HL-60 (cell line): ENCODE results near the gene STAT6.

Experiments used
- DNase-seq, 2 experiments: peaks; one replicate each; pipeline ENCODE4 v3.0.0-alpha.2; 2010 to 2020; ENCODE audit warnings: low read depth in 1 of 2, low spot score in 1 of 2
- H3K27ac ChIP-seq: fragments of 250-450 bp; sonication (Bioruptor Pico); replicated peaks from 2 replicates; pipeline ENCODE4 v1.5.1; 2020; ENCODE audit warnings: mild to moderate bottlenecking, moderate library complexity
- H3K27me3 ChIP-seq: fragments of 250-450 bp; sonication (Bioruptor Pico); 2 replicates; pipeline ENCODE4 v1.5.1; 2021; ENCODE audit warnings: mild to moderate bottlenecking, moderate library complexity; ENCODE audit not compliant: insufficient read depth, poor library complexity, severe bottlenecking
- H3K4me3 ChIP-seq: replicated peaks from 2 replicates; pipeline ENCODE4 v1.5.1; 2011; ENCODE audit warnings: mild to moderate bottlenecking, control low read depth, low read length; ENCODE audit not compliant: insufficient read depth
- GABPA ChIP-seq: IDR thresholded peaks from 2 replicates; pipeline ENCODE4 v1.6.1; 2012; ENCODE audit warnings: low read depth
- POLR2AphosphoS5 ChIP-seq: IDR thresholded peaks from 2 replicates; pipeline ENCODE4 v1.6.1; 2012; ENCODE audit warnings: low read depth
- SPI1 ChIP-seq: IDR thresholded peaks from 2 replicates; pipeline ENCODE4 v1.6.1; 2012; ENCODE audit warnings: low read depth, mild to moderate bottlenecking, borderline replicate concordance
- TF ChIP-seq, protein P1 (sequence below): IDR thresholded peaks from one replicate; pipeline ENCODE4 v1.5.1; 2011; ENCODE audit warnings: low read length, control low read depth, inconsistent platforms; ENCODE audit not compliant: insufficient read depth
- TF ChIP-seq, protein P2 (sequence below): IDR thresholded peaks from 2 replicates; pipeline ENCODE4 v1.6.1; 2012; ENCODE audit warnings: low read depth; ENCODE audit not compliant: insufficient replicate concordance

STAT6 gene

DNA sequence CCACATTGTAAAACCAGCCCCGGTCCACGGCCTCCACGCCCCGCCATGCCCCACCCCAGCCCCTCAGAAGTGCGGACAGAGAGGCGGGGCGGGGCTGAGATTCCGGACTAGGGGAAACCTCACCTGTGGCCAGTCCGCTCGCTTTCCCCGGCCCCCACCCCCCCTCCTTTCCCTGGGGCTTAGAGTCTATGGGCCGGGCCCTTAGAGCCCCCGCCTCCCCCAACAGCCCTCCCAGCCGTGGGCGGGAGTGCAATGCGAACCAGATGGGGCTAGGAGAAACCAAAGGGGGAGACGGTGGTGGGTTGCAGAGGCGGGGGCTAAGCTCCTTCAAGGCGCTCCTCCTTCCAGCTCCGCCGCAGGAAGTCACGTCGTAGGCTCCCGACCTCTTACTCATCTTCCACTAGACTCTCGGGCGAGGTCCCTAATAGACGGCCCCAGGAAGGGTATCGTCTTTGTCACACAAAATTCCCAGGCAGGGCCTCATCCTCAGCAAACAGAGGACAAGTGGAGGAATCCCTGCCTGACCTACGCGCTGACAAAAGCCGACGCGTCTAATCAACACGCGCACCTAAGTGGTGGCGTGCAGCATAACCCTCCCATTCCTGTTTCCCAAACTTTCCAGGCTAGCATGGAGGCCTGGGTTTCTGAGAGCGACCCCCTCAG lies 23.3 kb downstream of the STAT6 start:
- peak in 1 of 2 experiments; percentile 47 for DNase-seq
- H3K4me3 ChIP-seq = peak overlapping the region; percentile 40
- TF ChIP-seq POLR2AphosphoS5 (no peak), GABPA (no peak), SPI1 (no peak)
- TF ChIP-seq, protein P1, sequence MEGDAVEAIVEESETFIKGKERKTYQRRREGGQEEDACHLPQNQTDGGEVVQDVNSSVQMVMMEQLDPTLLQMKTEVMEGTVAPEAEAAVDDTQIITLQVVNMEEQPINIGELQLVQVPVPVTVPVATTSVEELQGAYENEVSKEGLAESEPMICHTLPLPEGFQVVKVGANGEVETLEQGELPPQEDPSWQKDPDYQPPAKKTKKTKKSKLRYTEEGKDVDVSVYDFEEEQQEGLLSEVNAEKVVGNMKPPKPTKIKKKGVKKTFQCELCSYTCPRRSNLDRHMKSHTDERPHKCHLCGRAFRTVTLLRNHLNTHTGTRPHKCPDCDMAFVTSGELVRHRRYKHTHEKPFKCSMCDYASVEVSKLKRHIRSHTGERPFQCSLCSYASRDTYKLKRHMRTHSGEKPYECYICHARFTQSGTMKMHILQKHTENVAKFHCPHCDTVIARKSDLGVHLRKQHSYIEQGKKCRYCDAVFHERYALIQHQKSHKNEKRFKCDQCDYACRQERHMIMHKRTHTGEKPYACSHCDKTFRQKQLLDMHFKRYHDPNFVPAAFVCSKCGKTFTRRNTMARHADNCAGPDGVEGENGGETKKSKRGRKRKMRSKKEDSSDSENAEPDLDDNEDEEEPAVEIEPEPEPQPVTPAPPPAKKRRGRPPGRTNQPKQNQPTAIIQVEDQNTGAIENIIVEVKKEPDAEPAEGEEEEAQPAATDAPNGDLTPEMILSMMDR = no peak
- TF ChIP-seq, protein P2, sequence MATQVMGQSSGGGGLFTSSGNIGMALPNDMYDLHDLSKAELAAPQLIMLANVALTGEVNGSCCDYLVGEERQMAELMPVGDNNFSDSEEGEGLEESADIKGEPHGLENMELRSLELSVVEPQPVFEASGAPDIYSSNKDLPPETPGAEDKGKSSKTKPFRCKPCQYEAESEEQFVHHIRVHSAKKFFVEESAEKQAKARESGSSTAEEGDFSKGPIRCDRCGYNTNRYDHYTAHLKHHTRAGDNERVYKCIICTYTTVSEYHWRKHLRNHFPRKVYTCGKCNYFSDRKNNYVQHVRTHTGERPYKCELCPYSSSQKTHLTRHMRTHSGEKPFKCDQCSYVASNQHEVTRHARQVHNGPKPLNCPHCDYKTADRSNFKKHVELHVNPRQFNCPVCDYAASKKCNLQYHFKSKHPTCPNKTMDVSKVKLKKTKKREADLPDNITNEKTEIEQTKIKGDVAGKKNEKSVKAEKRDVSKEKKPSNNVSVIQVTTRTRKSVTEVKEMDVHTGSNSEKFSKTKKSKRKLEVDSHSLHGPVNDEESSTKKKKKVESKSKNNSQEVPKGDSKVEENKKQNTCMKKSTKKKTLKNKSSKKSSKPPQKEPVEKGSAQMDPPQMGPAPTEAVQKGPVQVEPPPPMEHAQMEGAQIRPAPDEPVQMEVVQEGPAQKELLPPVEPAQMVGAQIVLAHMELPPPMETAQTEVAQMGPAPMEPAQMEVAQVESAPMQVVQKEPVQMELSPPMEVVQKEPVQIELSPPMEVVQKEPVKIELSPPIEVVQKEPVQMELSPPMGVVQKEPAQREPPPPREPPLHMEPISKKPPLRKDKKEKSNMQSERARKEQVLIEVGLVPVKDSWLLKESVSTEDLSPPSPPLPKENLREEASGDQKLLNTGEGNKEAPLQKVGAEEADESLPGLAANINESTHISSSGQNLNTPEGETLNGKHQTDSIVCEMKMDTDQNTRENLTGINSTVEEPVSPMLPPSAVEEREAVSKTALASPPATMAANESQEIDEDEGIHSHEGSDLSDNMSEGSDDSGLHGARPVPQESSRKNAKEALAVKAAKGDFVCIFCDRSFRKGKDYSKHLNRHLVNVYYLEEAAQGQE = no peak
- H3K27me3 ChIP-seq = no peaks in the 10 kb centered on the region
- peak overlapping the region; percentile 83 for H3K27ac ChIP-seq

DNA sequence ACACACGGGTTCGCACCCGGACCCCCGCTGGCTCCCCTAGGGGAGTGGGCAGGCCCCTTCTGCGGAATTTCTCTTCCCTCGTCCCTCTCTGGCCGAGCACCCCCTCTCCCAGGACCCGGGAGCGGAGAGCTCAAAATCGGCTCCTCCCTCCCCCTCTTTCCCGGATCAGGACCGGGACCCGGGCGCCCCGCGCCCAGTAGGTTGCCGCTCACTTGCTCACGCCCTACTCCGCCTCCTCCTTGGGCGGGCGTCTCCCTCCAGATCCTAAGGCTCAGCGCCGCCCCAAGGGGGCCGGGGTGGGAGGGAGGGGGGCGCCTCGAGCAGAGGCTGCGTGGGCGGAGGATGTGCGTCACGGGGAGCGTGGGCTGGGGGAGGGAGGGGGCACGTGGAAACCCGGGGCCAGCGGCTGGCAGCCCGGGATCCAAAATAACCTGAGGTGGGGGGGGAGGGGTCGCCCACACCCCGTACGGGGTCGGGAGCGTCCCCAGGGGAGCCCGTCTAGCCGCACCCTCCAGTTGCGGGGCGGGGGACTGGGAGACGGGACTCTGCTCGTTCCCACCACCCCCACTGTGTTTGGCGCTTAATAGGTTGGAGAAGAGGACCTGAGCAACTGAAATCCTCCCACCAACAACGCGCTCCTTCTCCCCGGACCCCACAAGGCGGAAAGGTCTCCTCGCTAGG lies 24.0 kb downstream of the STAT6 start:
- peak in 1 of 2 experiments; percentile 29 for DNase-seq
- H3K27ac ChIP-seq = peak overlapping the region; percentile 83
- TF ChIP-seq SPI1 (no peak), POLR2AphosphoS5 (no peak), GABPA (no peak)
- TF ChIP-seq, protein P2 = no peak
- TF ChIP-seq, protein P1 = no peak
- H3K4me3 ChIP-seq = peak overlapping the region; percentile 40
- no peaks in the 10 kb centered on the region for H3K27me3 ChIP-seq

DNA sequence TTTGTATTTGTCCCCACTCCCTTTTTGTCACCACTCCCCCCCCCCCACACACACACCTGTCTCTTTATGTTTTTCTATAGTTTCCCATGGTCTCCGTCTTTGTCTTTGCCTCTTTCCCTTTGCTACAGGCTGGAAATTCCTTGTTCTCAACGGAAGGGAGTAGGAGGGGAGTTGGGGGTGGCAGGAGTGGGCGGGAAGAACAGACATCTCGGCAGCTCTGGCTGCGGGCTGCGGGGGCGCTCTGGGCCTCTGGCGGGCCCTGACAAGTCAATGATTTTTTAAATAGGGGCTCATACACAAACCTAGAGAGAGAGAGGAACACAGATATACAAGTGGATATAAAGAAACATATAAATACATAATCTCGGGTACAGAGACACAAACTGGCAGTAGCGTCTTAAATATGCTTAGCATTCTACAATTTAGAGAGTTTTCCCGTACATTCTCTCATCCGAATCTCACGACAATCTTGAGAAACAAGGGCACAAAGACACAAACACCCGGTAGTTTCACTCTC lies 24.6 kb downstream of the STAT6 start:
- Histone ChIP-seq H3K27ac (peak overlapping the region; percentile 28), H3K27me3 (no peaks in the 10 kb centered on the region), H3K4me3 (peak overlapping the region; percentile 40)
- TF ChIP-seq, protein P2 = no peak
- TF ChIP-seq, protein P1 = no peak
- TF ChIP-seq POLR2AphosphoS5 (no peak), SPI1 (no peak), GABPA (no peak)
- no peak for DNase-seq
